ENCODE data around the gene PKHD1.

The PKHD1 gene

DNA sequence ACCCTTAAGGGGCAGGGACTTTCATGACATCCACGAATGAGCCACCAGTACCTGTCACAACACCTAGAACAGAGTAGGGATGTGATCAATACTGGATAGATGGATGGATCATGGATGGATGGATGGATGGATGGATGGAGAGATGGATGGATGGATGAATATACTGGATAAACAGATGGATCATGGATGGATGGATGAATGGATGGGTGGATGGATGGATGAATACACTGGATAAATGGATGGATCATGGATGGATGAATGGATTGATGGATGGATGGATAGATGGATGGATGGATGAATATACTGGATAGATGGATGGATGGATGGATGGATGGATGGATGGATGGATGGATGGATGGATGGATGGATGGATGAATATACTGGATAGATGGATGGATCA, 73.0 kb downstream of the PKHD1 start:
- H3K9ac ChIP-seq (ENCODE audit: low read length), result no peak overlapping the region
- no peaks in the 10 kb centered on the region for H3K36me3 ChIP-seq (ENCODE audit: control insufficient read depth, insufficient read depth, low read length, severe bottlenecking)
- H3K9me3 ChIP-seq (ENCODE audit: control insufficient read depth, low read length), result no peaks in the 10 kb centered on the region
- H3K4me3 ChIP-seq (ENCODE audit: low read length), result no peak overlapping the region
- H3K27me3 ChIP-seq (replicated peaks; ENCODE audit: control insufficient read depth, insufficient read depth, low read length), result peaks cover 12% of the 10 kb centered on the region
- H3K4me1 ChIP-seq (ENCODE audit: control insufficient read depth, insufficient read depth, low read length), result no peaks in the 10 kb centered on the region
- no peak for DNase-seq (ENCODE audit: low read depth)

DNA sequence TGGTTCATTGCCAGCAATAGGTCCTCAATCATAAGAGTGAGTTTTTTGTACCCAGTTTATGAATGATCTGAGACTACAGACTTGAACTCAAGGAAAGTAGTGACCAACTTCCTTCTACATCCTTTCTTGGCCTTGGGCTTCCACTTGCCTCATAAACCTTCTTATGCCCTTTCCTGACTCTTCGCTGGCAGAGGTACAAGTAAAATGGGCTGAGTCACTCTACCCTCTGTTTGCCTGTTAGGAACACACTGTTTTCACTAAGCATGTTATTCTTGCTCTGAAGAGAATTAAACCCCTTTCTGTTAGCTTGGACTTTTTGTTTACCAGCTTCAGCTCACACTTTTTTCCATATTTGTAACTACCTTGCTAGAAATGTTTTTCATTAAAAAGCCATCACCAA, 74.4 kb downstream of the PKHD1 start:
- no peaks in the 10 kb centered on the region for H3K36me3 ChIP-seq (ENCODE audit: control insufficient read depth, insufficient read depth, low read length, severe bottlenecking)
- DNase-seq (ENCODE audit: low read depth), result no peak
- no peaks in the 10 kb centered on the region for H3K9me3 ChIP-seq (ENCODE audit: control insufficient read depth, low read length)
- peaks cover 12% of the 10 kb centered on the region for H3K27me3 ChIP-seq (replicated peaks; ENCODE audit: control insufficient read depth, insufficient read depth, low read length)
- no peaks in the 10 kb centered on the region for H3K4me1 ChIP-seq (ENCODE audit: control insufficient read depth, insufficient read depth, low read length)
- no peak overlapping the region for H3K4me3 ChIP-seq (ENCODE audit: low read length)
- no peak overlapping the region for H3K9ac ChIP-seq (ENCODE audit: low read length)

DNA sequence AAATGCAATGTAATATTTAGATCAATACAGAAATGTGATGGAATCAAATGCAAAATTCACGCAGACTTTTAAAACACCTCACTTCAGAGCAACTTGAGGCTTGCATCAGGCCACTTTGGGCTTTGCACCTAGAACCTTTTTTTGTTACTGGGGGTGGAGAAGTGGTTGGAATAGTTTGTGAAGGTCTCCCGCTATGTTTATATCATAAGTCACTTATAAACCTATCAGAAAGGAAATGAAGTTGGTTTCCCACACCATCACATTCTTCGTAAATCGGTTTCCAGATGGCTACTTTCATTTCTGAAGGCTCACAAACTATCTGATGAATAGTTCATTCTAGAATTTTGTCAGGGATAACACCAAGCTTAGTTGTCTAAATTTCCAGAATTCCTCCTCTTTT, 74.8 kb downstream of the PKHD1 start:
- no peak overlapping the region for H3K4me3 ChIP-seq (ENCODE audit: low read length)
- DNase-seq (ENCODE audit: low read depth), result no peak
- H3K9ac ChIP-seq (ENCODE audit: low read length), result no peak overlapping the region
- peaks cover 12% of the 10 kb centered on the region for H3K27me3 ChIP-seq (replicated peaks; ENCODE audit: control insufficient read depth, insufficient read depth, low read length)
- H3K4me1 ChIP-seq (ENCODE audit: control insufficient read depth, insufficient read depth, low read length), result no peaks in the 10 kb centered on the region
- H3K9me3 ChIP-seq (ENCODE audit: control insufficient read depth, low read length), result no peaks in the 10 kb centered on the region
- no peaks in the 10 kb centered on the region for H3K36me3 ChIP-seq (ENCODE audit: control insufficient read depth, insufficient read depth, low read length, severe bottlenecking)

DNA sequence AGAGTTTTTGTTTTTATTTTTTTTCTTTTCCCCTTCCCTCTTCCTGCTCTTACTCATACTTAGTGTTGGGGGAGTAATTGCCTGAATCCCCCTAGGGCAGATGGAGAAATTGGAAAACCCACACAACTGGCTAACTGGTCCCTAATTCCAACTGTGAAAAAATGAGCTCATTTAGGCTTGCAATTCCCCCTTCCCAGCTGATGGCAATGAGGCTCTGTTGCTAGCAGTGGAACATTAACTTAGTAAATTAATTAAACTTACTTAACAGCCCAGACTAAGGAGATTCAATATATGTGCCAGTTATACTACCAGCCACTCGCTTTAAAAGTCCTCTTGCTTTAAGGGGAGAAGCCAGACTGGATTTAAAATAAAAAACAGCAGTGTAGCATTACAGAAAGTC, 76.6 kb downstream of the PKHD1 start:
- Histone ChIP-seq H3K36me3 (ENCODE audit: control insufficient read depth, insufficient read depth, low read length, severe bottlenecking) (no peaks in the 10 kb centered on the region), H3K9ac (ENCODE audit: low read length) (no peak overlapping the region), H3K4me3 (ENCODE audit: low read length) (no peak overlapping the region), H3K4me1 (ENCODE audit: control insufficient read depth, insufficient read depth, low read length) (no peaks in the 10 kb centered on the region), H3K27me3 (replicated peaks; ENCODE audit: control insufficient read depth, insufficient read depth, low read length) (peaks cover 4% of the 10 kb centered on the region), H3K9me3 (ENCODE audit: control insufficient read depth, low read length) (no peaks in the 10 kb centered on the region)
- no peak for DNase-seq (ENCODE audit: low read depth)

DNA sequence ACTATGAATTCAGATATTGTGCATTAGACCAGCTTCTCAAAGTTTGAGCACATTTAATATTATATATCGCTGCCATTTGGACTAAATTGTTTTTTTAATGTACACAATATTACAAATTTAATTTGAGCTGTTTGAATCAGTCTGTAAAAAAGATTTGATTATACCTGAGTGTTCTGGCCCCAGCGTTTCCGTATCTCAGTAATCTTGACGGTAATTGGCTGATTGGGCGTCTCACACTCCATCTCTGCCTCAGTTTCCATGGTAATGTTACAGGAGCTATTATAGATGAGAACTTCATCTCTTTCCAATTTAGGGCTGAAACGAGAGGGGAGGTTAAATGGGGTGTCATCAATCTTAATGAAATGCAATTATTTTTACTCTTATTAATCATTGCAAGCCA, 77.3 kb downstream of the PKHD1 start:
- DNase-seq (ENCODE audit: low read depth), result no peak
- Histone ChIP-seq H3K36me3 (ENCODE audit: control insufficient read depth, insufficient read depth, low read length, severe bottlenecking) (no peaks in the 10 kb centered on the region), H3K4me1 (ENCODE audit: control insufficient read depth, insufficient read depth, low read length) (no peaks in the 10 kb centered on the region), H3K27me3 (replicated peaks; ENCODE audit: control insufficient read depth, insufficient read depth, low read length) (peaks cover 6% of the 10 kb centered on the region), H3K9ac (ENCODE audit: low read length) (no peak overlapping the region), H3K4me3 (ENCODE audit: low read length) (no peak overlapping the region), H3K9me3 (ENCODE audit: control insufficient read depth, low read length) (no peaks in the 10 kb centered on the region)

DNA sequence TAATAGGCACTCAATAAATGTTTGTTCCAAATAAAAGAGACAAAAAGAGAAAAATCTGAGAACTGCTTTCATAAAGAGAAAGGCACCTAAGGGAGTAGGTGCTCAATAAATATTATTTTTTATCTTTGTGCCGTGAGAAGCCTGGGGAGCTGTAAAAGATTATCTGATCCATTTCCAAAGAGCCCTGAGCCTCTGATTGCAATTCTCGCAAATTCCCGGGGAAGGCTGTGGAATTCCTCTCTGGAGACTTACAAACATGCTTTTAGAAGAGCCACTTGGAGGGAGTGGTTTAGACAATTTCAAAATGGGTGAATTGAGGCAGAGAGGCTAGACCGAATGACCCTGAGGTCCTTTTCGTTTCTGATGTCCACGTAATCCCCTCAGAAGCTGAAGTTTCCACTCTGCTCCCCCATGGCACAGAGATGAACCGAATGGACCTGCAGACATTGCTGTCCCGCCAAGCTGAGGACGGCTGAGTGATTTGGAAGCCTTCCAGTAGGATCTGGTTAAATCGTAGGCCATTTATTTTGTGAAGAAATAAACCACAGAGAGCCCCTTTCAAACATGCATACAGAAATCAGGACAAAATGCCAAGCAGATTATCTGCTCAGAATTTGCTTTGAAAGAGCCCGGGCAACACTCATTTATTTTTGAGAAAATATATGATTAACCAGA, 77.8 kb downstream of the PKHD1 start:
- no peaks in the 10 kb centered on the region for H3K4me1 ChIP-seq (ENCODE audit: control insufficient read depth, insufficient read depth, low read length)
- no peak overlapping the region for H3K9ac ChIP-seq (ENCODE audit: low read length)
- H3K36me3 ChIP-seq (ENCODE audit: control insufficient read depth, insufficient read depth, low read length, severe bottlenecking), result no peaks in the 10 kb centered on the region
- DNase-seq (ENCODE audit: low read depth), result no peak
- peaks cover 6% of the 10 kb centered on the region for H3K27me3 ChIP-seq (replicated peaks; ENCODE audit: control insufficient read depth, insufficient read depth, low read length)
- no peak overlapping the region for H3K4me3 ChIP-seq (ENCODE audit: low read length)
- H3K9me3 ChIP-seq (ENCODE audit: control insufficient read depth, low read length), result no peaks in the 10 kb centered on the region

DNA sequence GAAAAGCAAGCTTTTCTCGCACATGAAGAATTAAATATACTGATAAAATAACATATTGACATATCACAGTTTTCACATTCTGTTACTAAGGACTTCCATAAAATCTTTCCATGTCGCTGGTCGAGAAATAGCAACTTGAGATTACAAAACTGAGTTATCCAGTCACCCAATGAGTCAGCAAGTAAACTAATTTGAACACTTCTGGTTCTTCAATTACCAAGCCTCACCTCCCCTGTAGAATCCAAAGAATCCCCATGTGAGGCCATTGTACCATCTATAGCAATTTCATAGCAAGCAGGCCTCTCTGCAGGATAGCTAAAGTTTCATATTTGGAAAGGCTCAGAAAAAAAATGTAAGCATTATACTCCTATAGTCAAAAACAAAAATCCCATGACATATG, 87.3 kb downstream of the PKHD1 start:
- Histone ChIP-seq H3K9me3 (ENCODE audit: control insufficient read depth, low read length) (no peaks in the 10 kb centered on the region), H3K4me1 (ENCODE audit: control insufficient read depth, insufficient read depth, low read length) (no peaks in the 10 kb centered on the region), H3K36me3 (ENCODE audit: control insufficient read depth, insufficient read depth, low read length, severe bottlenecking) (no peaks in the 10 kb centered on the region), H3K4me3 (ENCODE audit: low read length) (no peak overlapping the region), H3K27me3 (replicated peaks; ENCODE audit: control insufficient read depth, insufficient read depth, low read length) (peaks cover 9% of the 10 kb centered on the region), H3K9ac (ENCODE audit: low read length) (no peak overlapping the region)
- DNase-seq (ENCODE audit: low read depth), result no peak

DNA sequence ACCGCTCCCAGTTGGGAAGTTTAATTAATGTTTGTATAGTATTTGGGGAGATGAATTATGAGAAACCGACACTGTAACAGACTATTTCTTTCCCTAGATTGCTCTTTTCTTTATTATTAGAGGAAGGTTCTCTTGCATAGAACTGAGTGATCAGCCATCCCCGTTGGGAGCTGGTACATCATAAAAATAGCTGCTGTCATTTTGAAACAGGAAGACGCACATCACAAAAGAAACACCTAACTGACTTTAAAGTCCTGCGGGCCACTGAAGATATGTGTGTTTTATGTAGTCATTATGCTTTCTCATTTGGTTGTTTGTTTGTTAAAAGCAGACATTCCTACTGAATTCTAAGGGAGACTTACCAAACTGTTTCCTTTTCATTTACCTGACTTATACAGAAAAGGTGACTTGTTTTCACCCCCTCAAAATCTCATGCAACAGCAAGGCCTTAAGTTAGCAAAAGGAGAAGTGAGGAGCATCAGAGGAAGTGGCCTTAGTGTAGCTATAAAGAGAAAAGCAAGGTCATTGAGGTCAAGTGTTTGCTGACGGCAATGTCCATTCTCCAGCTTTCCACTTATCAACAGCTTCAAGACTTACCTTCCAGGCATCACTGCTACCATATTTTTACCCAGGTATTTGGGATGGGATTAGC, 91.0 kb downstream of the PKHD1 start:
- Histone ChIP-seq H3K9me3 (ENCODE audit: control insufficient read depth, low read length) (no peaks in the 10 kb centered on the region), H3K27me3 (replicated peaks; ENCODE audit: control insufficient read depth, insufficient read depth, low read length) (peaks cover 9% of the 10 kb centered on the region), H3K36me3 (ENCODE audit: control insufficient read depth, insufficient read depth, low read length, severe bottlenecking) (no peaks in the 10 kb centered on the region), H3K4me1 (ENCODE audit: control insufficient read depth, insufficient read depth, low read length) (no peaks in the 10 kb centered on the region), H3K9ac (ENCODE audit: low read length) (no peak overlapping the region), H3K4me3 (ENCODE audit: low read length) (no peak overlapping the region)
- no peak for DNase-seq (ENCODE audit: low read depth)

DNA sequence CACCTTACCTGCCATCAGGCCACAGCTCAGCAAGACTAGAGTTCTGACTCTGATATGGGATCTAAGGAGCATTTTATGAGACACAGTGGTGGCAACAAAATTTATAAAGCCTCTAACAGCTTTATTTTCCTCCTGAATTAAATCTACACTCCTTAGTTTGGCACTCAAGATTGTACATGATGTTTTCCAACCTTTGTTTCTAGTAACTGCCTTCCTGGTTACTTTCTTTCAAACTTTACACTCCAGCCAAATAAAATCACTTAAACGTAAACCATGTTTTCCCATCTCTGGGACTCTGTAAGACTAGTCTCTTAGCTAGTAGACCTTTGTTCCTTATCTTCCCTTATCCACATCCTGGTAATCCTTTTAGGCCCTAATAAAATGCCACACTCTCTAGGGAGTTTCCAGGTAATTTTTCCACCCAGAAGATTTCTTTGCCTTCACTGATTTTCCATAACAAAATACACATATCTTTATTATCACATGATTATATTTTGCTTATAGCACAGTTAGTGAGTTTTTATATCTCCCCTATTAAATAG, 92.1 kb downstream of the PKHD1 start:
- no peak overlapping the region for H3K4me3 ChIP-seq (ENCODE audit: low read length)
- no peak overlapping the region for H3K9ac ChIP-seq (ENCODE audit: low read length)
- no peak for DNase-seq (ENCODE audit: low read depth)
- no peaks in the 10 kb centered on the region for H3K4me1 ChIP-seq (ENCODE audit: control insufficient read depth, insufficient read depth, low read length)
- H3K27me3 ChIP-seq (replicated peaks; ENCODE audit: control insufficient read depth, insufficient read depth, low read length), result peaks cover 9% of the 10 kb centered on the region
- H3K9me3 ChIP-seq (ENCODE audit: control insufficient read depth, low read length), result no peaks in the 10 kb centered on the region
- H3K36me3 ChIP-seq (ENCODE audit: control insufficient read depth, insufficient read depth, low read length, severe bottlenecking), result no peaks in the 10 kb centered on the region

DNA sequence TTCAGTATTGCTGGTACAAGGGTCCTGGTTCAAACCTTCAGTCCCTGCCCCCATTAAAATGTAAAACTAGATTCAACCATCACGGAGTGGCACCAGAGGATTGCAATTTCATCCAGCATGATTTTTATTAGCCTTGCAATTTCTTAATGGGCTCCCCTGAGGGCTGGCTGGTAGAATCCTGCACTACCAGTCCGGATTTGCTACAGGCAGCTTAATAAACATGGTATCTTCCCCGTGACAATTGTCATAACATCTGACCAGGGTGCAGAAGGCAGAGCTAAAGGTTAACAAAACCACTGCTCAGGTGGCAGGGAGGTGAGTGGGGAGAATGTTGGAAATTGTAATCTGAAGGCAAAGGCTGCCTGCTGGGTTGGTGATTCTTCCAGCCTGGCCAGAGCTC, 94.5 kb downstream of the PKHD1 start:
- no peak for DNase-seq (ENCODE audit: low read depth)
- Histone ChIP-seq H3K9me3 (ENCODE audit: control insufficient read depth, low read length) (no peaks in the 10 kb centered on the region), H3K27me3 (replicated peaks; ENCODE audit: control insufficient read depth, insufficient read depth, low read length) (peaks cover 8% of the 10 kb centered on the region), H3K9ac (ENCODE audit: low read length) (no peak overlapping the region), H3K4me1 (ENCODE audit: control insufficient read depth, insufficient read depth, low read length) (no peaks in the 10 kb centered on the region), H3K4me3 (ENCODE audit: low read length) (no peak overlapping the region), H3K36me3 (ENCODE audit: control insufficient read depth, insufficient read depth, low read length, severe bottlenecking) (no peaks in the 10 kb centered on the region)

DNA sequence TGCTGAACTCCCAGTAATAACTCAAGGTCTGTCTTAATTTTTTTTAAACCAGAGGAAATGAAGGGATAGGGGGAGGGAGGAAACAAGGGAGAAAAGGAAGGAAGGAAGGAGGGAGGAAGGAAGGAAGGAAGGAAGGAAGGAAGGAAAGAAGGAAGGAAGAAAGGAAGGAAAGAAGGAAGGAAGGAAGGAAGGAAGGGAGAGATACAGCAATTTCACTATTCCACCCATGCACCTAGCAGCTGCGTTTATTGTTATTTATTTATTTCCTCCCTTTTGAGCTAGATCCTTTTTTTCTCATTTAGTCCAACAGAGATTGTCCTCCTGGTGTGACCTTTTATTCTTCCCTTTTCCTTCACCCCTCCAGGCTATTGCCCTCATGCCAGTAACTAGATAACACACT, 97.6 kb downstream of the PKHD1 start:
- Histone ChIP-seq H3K4me1 (ENCODE audit: control insufficient read depth, insufficient read depth, low read length) (no peaks in the 10 kb centered on the region), H3K9ac (ENCODE audit: low read length) (no peak overlapping the region), H3K4me3 (ENCODE audit: low read length) (no peak overlapping the region), H3K27me3 (replicated peaks; ENCODE audit: control insufficient read depth, insufficient read depth, low read length) (no peaks in the 10 kb centered on the region), H3K36me3 (ENCODE audit: control insufficient read depth, insufficient read depth, low read length, severe bottlenecking) (no peaks in the 10 kb centered on the region), H3K9me3 (ENCODE audit: control insufficient read depth, low read length) (no peaks in the 10 kb centered on the region)
- no peak for DNase-seq (ENCODE audit: low read depth)
